ENCODE measurements around the gene SPATA45.

DNA sequence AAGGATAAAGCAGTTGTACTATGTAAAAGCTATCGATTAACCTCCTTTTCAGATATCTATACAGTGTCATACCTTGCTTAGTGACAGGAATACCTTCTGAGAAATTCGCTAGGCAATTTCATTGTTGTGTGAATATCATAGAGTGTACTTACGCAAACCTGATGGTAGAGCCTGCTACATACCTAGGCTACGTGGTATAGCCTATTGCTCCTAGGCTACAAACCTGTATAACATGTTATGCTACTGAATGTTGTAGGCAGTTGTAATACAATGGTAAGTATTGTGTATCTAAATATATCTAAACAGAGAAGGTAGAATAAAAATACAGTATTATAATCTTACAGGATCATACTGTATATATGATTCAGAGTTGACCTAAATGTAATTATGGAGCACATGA, 37.1 kb upstream of the SPATA45 start:
- TF ChIP-seq, protein P1, sequence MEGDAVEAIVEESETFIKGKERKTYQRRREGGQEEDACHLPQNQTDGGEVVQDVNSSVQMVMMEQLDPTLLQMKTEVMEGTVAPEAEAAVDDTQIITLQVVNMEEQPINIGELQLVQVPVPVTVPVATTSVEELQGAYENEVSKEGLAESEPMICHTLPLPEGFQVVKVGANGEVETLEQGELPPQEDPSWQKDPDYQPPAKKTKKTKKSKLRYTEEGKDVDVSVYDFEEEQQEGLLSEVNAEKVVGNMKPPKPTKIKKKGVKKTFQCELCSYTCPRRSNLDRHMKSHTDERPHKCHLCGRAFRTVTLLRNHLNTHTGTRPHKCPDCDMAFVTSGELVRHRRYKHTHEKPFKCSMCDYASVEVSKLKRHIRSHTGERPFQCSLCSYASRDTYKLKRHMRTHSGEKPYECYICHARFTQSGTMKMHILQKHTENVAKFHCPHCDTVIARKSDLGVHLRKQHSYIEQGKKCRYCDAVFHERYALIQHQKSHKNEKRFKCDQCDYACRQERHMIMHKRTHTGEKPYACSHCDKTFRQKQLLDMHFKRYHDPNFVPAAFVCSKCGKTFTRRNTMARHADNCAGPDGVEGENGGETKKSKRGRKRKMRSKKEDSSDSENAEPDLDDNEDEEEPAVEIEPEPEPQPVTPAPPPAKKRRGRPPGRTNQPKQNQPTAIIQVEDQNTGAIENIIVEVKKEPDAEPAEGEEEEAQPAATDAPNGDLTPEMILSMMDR (IDR thresholded peaks at IDR 0.05; ENCODE audit: low read depth, low read length) = no peak
- no peak for TF ChIP-seq EZH2phosphoT487 (IDR thresholded peaks at IDR 0.05; ENCODE audit: low read depth)
